ENCODE measurements around the gene GBP2. TPM values are rescaled to one million over a fixed set of nuclear protein-coding genes. Genes with fewer than 3 reads are reported as not detected.

GBP2 gene
- total RNA-seq, 4 donors from 2014 or later: 62.2 to 87.3 (median 72.5) TPM

GRCh38 chr1:89149229-89149628 is 23.3 kb upstream of the GBP2 start:
- Histone ChIP-seq H3K4me3 (no peak overlapping the region), H3K27me3 (no peaks in the 10 kb centered on the region), H3K9me3 (no peaks in the 10 kb centered on the region), H3K27ac (no peak overlapping the region), H3K4me1 (no peaks in the 10 kb centered on the region), H3K36me3 (no peaks in the 10 kb centered on the region)
- TF ChIP-seq, protein P1, sequence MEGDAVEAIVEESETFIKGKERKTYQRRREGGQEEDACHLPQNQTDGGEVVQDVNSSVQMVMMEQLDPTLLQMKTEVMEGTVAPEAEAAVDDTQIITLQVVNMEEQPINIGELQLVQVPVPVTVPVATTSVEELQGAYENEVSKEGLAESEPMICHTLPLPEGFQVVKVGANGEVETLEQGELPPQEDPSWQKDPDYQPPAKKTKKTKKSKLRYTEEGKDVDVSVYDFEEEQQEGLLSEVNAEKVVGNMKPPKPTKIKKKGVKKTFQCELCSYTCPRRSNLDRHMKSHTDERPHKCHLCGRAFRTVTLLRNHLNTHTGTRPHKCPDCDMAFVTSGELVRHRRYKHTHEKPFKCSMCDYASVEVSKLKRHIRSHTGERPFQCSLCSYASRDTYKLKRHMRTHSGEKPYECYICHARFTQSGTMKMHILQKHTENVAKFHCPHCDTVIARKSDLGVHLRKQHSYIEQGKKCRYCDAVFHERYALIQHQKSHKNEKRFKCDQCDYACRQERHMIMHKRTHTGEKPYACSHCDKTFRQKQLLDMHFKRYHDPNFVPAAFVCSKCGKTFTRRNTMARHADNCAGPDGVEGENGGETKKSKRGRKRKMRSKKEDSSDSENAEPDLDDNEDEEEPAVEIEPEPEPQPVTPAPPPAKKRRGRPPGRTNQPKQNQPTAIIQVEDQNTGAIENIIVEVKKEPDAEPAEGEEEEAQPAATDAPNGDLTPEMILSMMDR (IDR thresholded peaks at IDR 0.05): no peak
- TF ChIP-seq POLR2AphosphoS5 (IDR thresholded peaks at IDR 0.05) (no peak), POLR2A (IDR thresholded peaks at IDR 0.05) (no peak)
- 54% methylated on average over 3 of the region's 3 CpGs for WGBS
- DNase-seq (ENCODE audit: low spot score in 2 of 2): no peak

- Histone ChIP-seq H3K27me3 (no peaks in the 10 kb centered on the region), H3K9me3 (no peaks in the 10 kb centered on the region), H3K4me3 (no peak overlapping the region), H3K27ac (no peak overlapping the region), H3K36me3 (no peaks in the 10 kb centered on the region), H3K4me1 (no peaks in the 10 kb centered on the region)
- no peak for DNase-seq (ENCODE audit: low spot score in 2 of 2)
- TF ChIP-seq EP300 (IDR thresholded peaks at IDR 0.05) (no peak), POLR2A (IDR thresholded peaks at IDR 0.05) (no peak), POLR2AphosphoS5 (IDR thresholded peaks at IDR 0.05) (no peak)
- TF ChIP-seq, protein P1 (IDR thresholded peaks at IDR 0.05): no peak
- 84% methylated on average over 3 of the region's 3 CpGs for WGBS
Measured at GRCh38 chr1:89147678-89148658, 22.1 kb upstream of the GBP2 start.

- TF ChIP-seq, protein P1 (IDR thresholded peaks at IDR 0.05): no peak
- no peak for TF ChIP-seq POLR2A (IDR thresholded peaks at IDR 0.05)
- TF ChIP-seq POLR2AphosphoS5 (IDR thresholded peaks at IDR 0.05): no peak
- TF ChIP-seq EP300 (IDR thresholded peaks at IDR 0.05): no peak
- 68% methylated on average over 3 of the region's 3 CpGs for WGBS
Measured at GRCh38 chr1:89146721-89147120, 20.8 kb upstream of the GBP2 start.

GRCh38 chr1:89143484-89143883 is 17.6 kb upstream of the GBP2 start:
- 77% methylated on average over 2 of the region's 2 CpGs for WGBS
- H3K9me3 ChIP-seq: no peaks in the 10 kb centered on the region
- TF ChIP-seq, protein P1 (IDR thresholded peaks at IDR 0.05): no peak
- TF ChIP-seq POLR2AphosphoS5 (IDR thresholded peaks at IDR 0.05): no peak
- no peak for TF ChIP-seq EP300 (IDR thresholded peaks at IDR 0.05)
- no peak overlapping the region for H3K4me3 ChIP-seq
- DNase-seq (ENCODE audit: low spot score in 2 of 2): no peak
- H3K27me3 ChIP-seq: no peaks in the 10 kb centered on the region
- H3K4me1 ChIP-seq: no peaks in the 10 kb centered on the region
- H3K27ac ChIP-seq: no peak overlapping the region
- H3K36me3 ChIP-seq: no peaks in the 10 kb centered on the region

More at GRCh38 chr1:89146721-89147120, 20.8 kb upstream of the GBP2 start:
- no peak for DNase-seq (ENCODE audit: low spot score in 2 of 2)
- Histone ChIP-seq H3K27me3 (no peaks in the 10 kb centered on the region), H3K36me3 (no peaks in the 10 kb centered on the region), H3K4me3 (no peak overlapping the region), H3K27ac (no peak overlapping the region), H3K9me3 (no peaks in the 10 kb centered on the region), H3K4me1 (no peaks in the 10 kb centered on the region)

GRCh38 chr1:89142160-89142559 is 16.2 kb upstream of the GBP2 start:
- 92% methylated on average over 4 of the region's 4 CpGs for WGBS
- Histone ChIP-seq H3K9me3 (no peaks in the 10 kb centered on the region), H3K36me3 (no peaks in the 10 kb centered on the region), H3K4me1 (no peaks in the 10 kb centered on the region), H3K27me3 (no peaks in the 10 kb centered on the region), H3K27ac (no peak overlapping the region), H3K4me3 (no peak overlapping the region)
- no peak for DNase-seq (ENCODE audit: low spot score in 2 of 2)
- no peak for TF ChIP-seq EP300 (IDR thresholded peaks at IDR 0.05)
- TF ChIP-seq POLR2AphosphoS5 (IDR thresholded peaks at IDR 0.05): no peak
- TF ChIP-seq POLR2A (IDR thresholded peaks at IDR 0.05): no peak

Measured in suprapubic skin (tissue), 4 donors.